GM10248 (cell line): Measurements from ENCODE around the gene WASF3.
"Not testable (repeated sequence)": the region's sequence is repeated elsewhere in the genome, so short reads cannot be mapped to it uniquely, and the experiment has no call there.

Experiments
- CTCF ChIA-PET: fragments of 300-600 bp; sonication (Branson Sonifier 250); formaldehyde crosslinking; extraction: SDS; loops from one replicate; lab custom pipeline; 2021; ENCODE audit warnings: antibody characterized with exemption; lab: Yijun Ruan, JAX
- POLR2A ChIA-PET: fragments of 350-650 bp; sonication (Branson Sonifier 250); formaldehyde crosslinking; extraction: SDS; loops from one replicate; lab custom pipeline; 2020; ENCODE audit warnings: antibody characterized with exemption; lab: Yijun Ruan, JAX
- DNase-seq: peaks from one replicate; pipeline ENCODE4 v3.0.0; 2012; ENCODE audit errors: extremely low spot score
- TF ChIP-seq, protein P1 (sequence below): IDR thresholded peaks from 2 replicates; pipeline ENCODE4 v1.5.1; 2012; ENCODE audit warnings: mild to moderate bottlenecking, low read depth; ENCODE audit errors: extremely low read depth, missing control alignments, control extremely low read depth

WASF3 gene

DNA sequence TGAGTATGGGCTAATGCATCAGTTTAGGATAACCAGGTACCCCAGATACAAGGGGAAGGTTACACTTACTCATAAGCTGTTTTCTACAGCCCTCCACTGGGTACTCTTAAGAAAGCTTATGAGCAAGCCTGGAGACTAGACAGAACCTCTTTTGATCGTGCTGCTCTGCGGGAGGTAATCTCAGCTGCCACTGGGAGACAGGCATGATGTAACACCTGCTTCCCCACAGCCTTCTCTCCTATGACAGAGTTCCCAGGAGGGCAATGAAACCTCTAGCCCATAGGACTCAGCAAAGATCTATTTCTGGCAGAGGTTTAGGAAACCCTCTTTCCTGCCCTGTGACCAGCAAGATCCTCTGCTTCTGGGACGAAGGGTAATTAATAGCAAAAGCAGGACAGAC, 65.6 kb downstream of the WASF3 start:
- no peak for DNase-seq
- ChIA-PET POLR2A (no interaction called here), CTCF (no interaction called here)
- TF ChIP-seq, protein P1, sequence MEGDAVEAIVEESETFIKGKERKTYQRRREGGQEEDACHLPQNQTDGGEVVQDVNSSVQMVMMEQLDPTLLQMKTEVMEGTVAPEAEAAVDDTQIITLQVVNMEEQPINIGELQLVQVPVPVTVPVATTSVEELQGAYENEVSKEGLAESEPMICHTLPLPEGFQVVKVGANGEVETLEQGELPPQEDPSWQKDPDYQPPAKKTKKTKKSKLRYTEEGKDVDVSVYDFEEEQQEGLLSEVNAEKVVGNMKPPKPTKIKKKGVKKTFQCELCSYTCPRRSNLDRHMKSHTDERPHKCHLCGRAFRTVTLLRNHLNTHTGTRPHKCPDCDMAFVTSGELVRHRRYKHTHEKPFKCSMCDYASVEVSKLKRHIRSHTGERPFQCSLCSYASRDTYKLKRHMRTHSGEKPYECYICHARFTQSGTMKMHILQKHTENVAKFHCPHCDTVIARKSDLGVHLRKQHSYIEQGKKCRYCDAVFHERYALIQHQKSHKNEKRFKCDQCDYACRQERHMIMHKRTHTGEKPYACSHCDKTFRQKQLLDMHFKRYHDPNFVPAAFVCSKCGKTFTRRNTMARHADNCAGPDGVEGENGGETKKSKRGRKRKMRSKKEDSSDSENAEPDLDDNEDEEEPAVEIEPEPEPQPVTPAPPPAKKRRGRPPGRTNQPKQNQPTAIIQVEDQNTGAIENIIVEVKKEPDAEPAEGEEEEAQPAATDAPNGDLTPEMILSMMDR: no peak

DNA sequence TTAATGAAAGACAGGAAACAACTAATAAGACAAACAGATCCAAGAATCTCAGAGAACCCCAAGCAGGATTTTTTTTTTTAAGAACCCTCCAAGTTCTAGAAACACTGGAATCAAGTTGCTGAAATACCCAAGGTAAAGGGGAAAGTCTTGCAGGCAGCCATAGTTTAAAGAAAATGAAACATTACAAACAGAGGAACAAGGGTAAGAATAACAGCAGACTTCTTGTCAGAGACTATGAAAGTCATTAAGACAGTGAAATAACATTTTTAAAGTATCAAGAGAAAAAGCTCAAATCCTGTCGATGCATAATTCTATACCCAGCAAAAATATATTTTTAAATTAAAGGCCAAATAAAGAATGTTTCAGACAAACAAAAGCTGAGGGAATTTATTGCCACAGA, 67.1 kb downstream of the WASF3 start:
- ChIA-PET POLR2A (no interaction called here), CTCF (no interaction called here)
- TF ChIP-seq, protein P1: no peak
- DNase-seq: no peak

DNA sequence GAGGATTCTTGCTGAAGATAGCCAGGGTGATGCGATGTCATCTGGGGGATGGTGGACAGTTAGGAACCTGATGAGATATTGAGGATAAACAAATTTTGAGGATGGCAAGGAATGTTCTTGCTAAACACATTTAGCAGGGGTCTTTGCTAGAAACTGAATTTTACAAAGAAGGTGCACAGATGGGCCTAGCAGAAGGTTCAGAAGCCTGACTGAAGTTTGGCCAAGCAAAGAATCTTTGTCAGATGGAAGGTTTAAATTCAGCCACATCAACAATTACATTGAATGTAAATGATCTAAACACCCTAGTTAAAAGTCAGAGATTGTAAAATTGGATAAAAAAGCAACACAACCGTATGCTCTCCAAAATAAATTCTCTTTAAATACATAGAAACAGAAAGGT, 68.8 kb downstream of the WASF3 start:
- ChIA-PET CTCF (interaction anchor here (1.0 kb wide), 1 partner anchor 16 kb away, joined by 3 read pairs; no protein-coding TSS in a partner anchor), POLR2A (no interaction called here)
- no peak for DNase-seq
- TF ChIP-seq, protein P1: no peak

DNA sequence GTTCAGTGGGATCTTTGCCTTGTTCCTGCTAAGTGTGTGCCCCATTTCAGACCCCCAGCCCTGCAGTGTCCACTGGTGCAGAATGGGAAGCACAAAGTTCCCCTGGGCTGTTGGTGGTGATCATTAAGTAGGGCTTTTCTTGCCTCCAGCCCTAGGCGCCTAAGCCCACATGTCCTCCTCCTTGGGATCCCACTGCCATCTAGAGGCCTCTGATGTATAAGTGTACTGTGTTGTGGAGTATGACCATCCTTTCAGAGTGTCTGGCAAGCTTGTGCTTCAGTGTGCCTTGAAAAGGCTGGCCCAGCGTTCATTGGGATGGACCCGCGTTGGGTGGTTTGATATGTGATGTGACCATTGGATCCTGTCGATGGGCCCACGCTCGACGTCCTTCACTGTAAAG, 71.2 kb downstream of the WASF3 start:
- ChIA-PET CTCF (interaction anchor here (1.1 kb wide), 2 partner anchors 9 to 116 kb away, joined by 3 read pairs; no protein-coding TSS in a partner anchor), POLR2A (no interaction called here)
- DNase-seq: no peak
- TF ChIP-seq, protein P1: no peak

DNA sequence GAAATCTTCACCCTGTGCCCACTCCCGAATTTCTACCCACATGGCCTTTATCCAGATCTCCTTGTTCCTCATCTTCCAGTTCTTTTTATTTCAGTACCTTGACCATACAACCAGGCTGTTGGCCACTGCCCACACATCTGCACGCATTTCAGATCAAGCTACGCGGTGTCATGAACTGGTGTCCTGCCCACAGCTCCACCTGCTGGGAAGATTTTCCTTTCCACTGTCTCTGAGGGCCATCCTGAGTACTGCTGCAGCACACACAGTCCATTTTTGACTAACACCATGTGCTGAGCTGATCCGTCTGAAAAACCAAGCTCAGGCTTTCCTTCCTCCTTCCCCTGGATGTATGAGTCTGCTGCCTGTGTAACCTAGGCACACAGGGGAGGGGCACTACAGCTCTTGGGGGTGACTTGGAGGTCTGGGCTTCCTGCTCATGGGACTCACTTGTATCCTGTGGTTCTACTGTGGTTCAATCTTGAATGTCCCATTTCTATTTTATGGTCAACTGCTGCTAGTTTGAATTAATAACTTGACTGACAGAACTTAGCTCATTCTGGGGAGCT, 71.9 kb downstream of the WASF3 start:
- TF ChIP-seq, protein P1: no peak
- CTCF ChIA-PET: interaction anchor here (1.1 kb wide), 3 partner anchors 9 to 116 kb away, joined by 3 read pairs; no protein-coding TSS in a partner anchor
- no peak for DNase-seq
- POLR2A ChIA-PET: no interaction called here

DNA sequence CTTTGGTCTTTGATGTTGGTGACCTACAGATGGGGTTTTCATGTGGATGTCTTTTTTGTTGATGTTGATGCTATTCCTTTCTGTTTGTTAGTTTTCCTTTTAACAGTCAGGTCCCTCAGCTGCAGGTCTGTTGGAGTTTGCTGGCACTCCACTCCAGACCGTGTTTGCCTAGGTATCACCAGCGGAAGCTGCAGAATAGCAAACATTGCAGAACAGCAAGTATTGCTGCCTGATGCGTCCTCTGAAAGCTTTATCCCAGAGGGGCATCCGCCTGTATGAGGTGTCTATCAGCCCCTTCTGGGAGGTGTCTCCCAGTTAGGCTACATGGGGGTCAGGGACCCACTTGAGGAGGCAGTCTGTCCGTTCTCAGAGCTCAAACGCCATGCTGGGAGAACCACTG, 78.2 kb downstream of the WASF3 start:
- POLR2A ChIA-PET, DNase-seq, CTCF ChIA-PET: not testable (repeated sequence)

DNA sequence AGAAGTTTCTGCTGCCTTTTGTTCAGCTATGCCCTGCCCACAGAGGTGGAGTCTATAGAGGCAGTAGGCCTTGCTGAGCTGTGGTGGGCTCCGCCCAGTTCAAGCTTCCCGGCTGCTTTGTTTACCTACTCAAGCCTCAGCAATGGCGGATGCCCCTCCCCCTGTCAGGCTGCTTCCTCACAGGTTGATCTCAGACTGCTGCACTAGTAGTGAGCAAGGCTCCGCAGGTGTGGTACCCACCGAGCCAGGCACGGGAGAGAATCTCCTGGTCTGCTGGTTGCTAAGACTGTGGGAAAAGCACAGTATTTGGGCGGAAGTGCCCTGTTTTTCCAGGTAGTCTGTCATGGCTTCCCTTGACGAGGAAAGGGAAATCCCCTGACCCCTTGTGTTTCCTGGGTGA, 78.6 kb downstream of the WASF3 start:
- CTCF ChIA-PET, POLR2A ChIA-PET, DNase-seq: not testable (repeated sequence)

DNA sequence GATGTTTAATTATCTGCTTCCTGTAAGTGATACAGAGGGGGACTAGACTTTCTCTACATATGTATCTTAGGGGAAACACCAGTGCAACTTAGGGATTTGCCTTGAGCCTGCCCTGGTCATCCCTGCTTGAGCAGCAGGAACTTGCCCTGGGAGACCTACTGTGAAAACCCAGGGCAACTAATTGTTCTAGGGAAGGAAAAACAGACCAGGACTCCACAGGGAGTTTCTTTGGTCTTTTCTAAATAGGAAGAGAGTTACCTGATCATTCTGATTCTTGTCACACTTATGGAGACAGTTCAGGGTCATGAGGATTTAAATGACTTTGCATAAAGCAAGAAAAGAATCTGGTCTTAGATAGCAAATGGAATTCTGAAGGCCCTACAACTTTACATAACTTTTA, 89.1 kb downstream of the WASF3 start:
- ChIA-PET CTCF (no interaction called here), POLR2A (no interaction called here)
- DNase-seq: no peak
- TF ChIP-seq, protein P1: no peak
